ENCODE data around the gene KCNIP2.
"Not testable (repeated sequence)": the region's sequence is repeated elsewhere in the genome, so short reads cannot be mapped to it uniquely, and the experiment has no call there.

KCNIP2 gene

GRCh38 chr10:101789231-101789630 is 54.4 kb downstream of the KCNIP2 start:
- H3K4me2 ChIP-seq, H3K9ac ChIP-seq, H3K27me3 ChIP-seq, H3K27ac ChIP-seq, H3K4me1 ChIP-seq, H3K4me3 ChIP-seq, H3K9me3 ChIP-seq: not testable (repeated sequence)
- peaks cover 99% of the 10 kb centered on the region for H3K36me3 ChIP-seq
- 0 out of 2 replicates have a peak, but pooled peaks have one; percentile 14 for TF ChIP-seq Cebpa-rat (IDR thresholded peaks at IDR 0.05)
- peaks cover 38% of the 10 kb centered on the region for H4K20me1 ChIP-seq

GRCh38 chr10:101785801-101786200 is 57.8 kb downstream of the KCNIP2 start:
- no peak overlapping the region for H3K4me2 ChIP-seq
- H3K9me3 ChIP-seq, result no peaks in the 10 kb centered on the region
- H3K36me3 ChIP-seq, result peaks cover 69% of the 10 kb centered on the region
- peaks cover 26% of the 10 kb centered on the region for H3K4me1 ChIP-seq
- no peaks in the 10 kb centered on the region for H3K27me3 ChIP-seq
- peaks cover 21% of the 10 kb centered on the region for H4K20me1 ChIP-seq
- TF ChIP-seq Cebpa-rat (IDR thresholded peaks at IDR 0.05), result no peak
- H3K4me3 ChIP-seq, result no peak overlapping the region
- H3K27ac ChIP-seq, result no peak overlapping the region
- H3K9ac ChIP-seq, result no peak overlapping the region

- Histone ChIP-seq H3K4me3 (no peak overlapping the region), H4K20me1 (peaks cover 26% of the 10 kb centered on the region), H3K27ac (no peak overlapping the region), H3K4me2 (no peak overlapping the region), H3K36me3 (peaks cover 57% of the 10 kb centered on the region), H3K9me3 (no peaks in the 10 kb centered on the region), H3K9ac (no peak overlapping the region), H3K27me3 (peaks cover 10% of the 10 kb centered on the region), H3K4me1 (peaks cover 39% of the 10 kb centered on the region)
- no peak for TF ChIP-seq Cebpa-rat (IDR thresholded peaks at IDR 0.05)
Measured at GRCh38 chr10:101784558-101784957, 59.0 kb downstream of the KCNIP2 start.

GRCh38 chr10:101783736-101784118 is 59.9 kb downstream of the KCNIP2 start:
- peaks cover 49% of the 10 kb centered on the region for H3K36me3 ChIP-seq
- no peak for TF ChIP-seq Cebpa-rat (IDR thresholded peaks at IDR 0.05)
- peak overlapping the region; percentile 95 for H3K4me2 ChIP-seq
- peak overlapping the region; percentile 91 for H3K9ac ChIP-seq
- peak overlapping the region; percentile 81 for H3K27ac ChIP-seq
- peaks cover 47% of the 10 kb centered on the region for H3K4me1 ChIP-seq
- H3K4me3 ChIP-seq, result peak overlapping the region; percentile 89
- peaks cover 18% of the 10 kb centered on the region for H3K27me3 ChIP-seq
- no peaks in the 10 kb centered on the region for H3K9me3 ChIP-seq
- H4K20me1 ChIP-seq, result peaks cover 28% of the 10 kb centered on the region

- H3K9me3 ChIP-seq, result no peaks in the 10 kb centered on the region
- peak within 1 kb of the TSS; percentile 89 for H3K4me3 ChIP-seq
- peak within 1 kb of the TSS; percentile 91 for H3K9ac ChIP-seq
- peaks cover 25% of the 10 kb centered on the region for H3K27me3 ChIP-seq
- H3K36me3 ChIP-seq, result peaks cover 43% of the 10 kb centered on the region
- H3K27ac ChIP-seq, result peak within 1 kb of the TSS; percentile 81
- H3K4me2 ChIP-seq, result peak within 1 kb of the TSS; percentile 95
- TF ChIP-seq Cebpa-rat (IDR thresholded peaks at IDR 0.05), result no peak
- peaks cover 34% of the 10 kb centered on the region for H4K20me1 ChIP-seq
- peaks cover 50% of the 10 kb centered on the region for H3K4me1 ChIP-seq
Measured at GRCh38 chr10:101782811-101783735, 60.5 kb downstream of the KCNIP2 start, which contains the start of gene NPM3. NPM3 (minus strand) TSS chr10:101783446; CDS start chr10:101783390, 56 bp downstream.

GRCh38 chr10:101781984-101782810 is 61.4 kb downstream of the KCNIP2 start:
- Histone ChIP-seq H3K4me1 (peaks cover 50% of the 10 kb centered on the region), H4K20me1 (peaks cover 43% of the 10 kb centered on the region), H3K27ac (peak overlapping the region; percentile 81), H3K9ac (peak overlapping the region; percentile 91), H3K36me3 (peaks cover 39% of the 10 kb centered on the region), H3K9me3 (no peaks in the 10 kb centered on the region), H3K4me3 (peak overlapping the region; percentile 89), H3K4me2 (peak overlapping the region; percentile 95), H3K27me3 (peaks cover 33% of the 10 kb centered on the region)
- no peak for TF ChIP-seq Cebpa-rat (IDR thresholded peaks at IDR 0.05)

GRCh38 chr10:101781655-101781983 is 62.0 kb downstream of the KCNIP2 start:
- Histone ChIP-seq H3K9ac (peak overlapping the region; percentile 91; the same call in 1 of the 2 replicates), H3K4me3 (no peak overlapping the region)

GRCh38 chr10:101780818-101781654 is 62.6 kb downstream of the KCNIP2 start:
- Histone ChIP-seq H3K9me3 (no peaks in the 10 kb centered on the region), H3K4me2 (peak overlapping the region; percentile 95), H3K27me3 (peaks cover 44% of the 10 kb centered on the region), H3K9ac (no peak overlapping the region), H3K4me3 (no peak overlapping the region), H3K4me1 (peaks cover 50% of the 10 kb centered on the region), H3K27ac (no peak overlapping the region), H4K20me1 (peaks cover 46% of the 10 kb centered on the region), H3K36me3 (peaks cover 29% of the 10 kb centered on the region)
- TF ChIP-seq Cebpa-rat (IDR thresholded peaks at IDR 0.05), result no peak

More at GRCh38 chr10:101781655-101781983, 62.0 kb downstream of the KCNIP2 start:
- TF ChIP-seq Cebpa-rat (IDR thresholded peaks at IDR 0.05), result no peak
- H3K9me3 ChIP-seq, result no peaks in the 10 kb centered on the region
- peak overlapping the region; percentile 95 for H3K4me2 ChIP-seq
- peaks cover 35% of the 10 kb centered on the region for H3K36me3 ChIP-seq
- no peak overlapping the region for H3K27ac ChIP-seq
- peaks cover 39% of the 10 kb centered on the region for H3K27me3 ChIP-seq
- H4K20me1 ChIP-seq, result peaks cover 43% of the 10 kb centered on the region
- peaks cover 50% of the 10 kb centered on the region for H3K4me1 ChIP-seq
